ENCODE measurements around the gene HEPHL1.

DNA sequence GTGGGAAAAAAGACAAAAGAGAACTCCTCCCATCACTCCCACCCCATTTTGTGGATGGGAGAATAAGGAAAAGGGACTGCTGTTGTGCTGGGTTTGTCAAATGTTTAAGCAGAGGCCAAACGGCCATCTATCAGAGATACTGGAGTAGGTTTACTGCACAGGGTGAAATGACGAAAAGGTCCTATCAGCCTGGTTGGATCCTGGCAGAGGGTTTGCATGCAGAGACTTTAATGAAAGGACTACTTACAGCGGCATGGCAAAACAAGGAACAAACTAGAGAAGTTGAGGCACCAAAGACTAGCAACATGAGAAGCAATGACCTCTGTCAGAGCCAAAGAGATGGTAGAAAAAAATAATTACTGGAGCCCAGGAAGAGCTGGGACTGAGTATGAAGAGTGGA lies 32.2 kb upstream of the HEPHL1 start:
- TF ChIP-seq CTCF (IDR thresholded peaks at IDR 0.05; ENCODE audit: insufficient read depth, low read depth, low read length): no peak
- TF ChIP-seq EZH2 (IDR thresholded peaks at IDR 0.05; ENCODE audit: insufficient read depth, low read length): no peak
